HPDE6-E6E7 (cell line): ENCODE results near the gene RANBP17.
"Not testable (repeated sequence)": the region's sequence is repeated elsewhere in the genome, so short reads cannot be mapped to it uniquely, and the experiment has no call there.

Experiments
- DNase-seq: peaks from one replicate; pipeline ENCODE4 v3.0.0; 2011; ENCODE audit warnings: missing footprints; ENCODE audit errors: extremely low spot score

Gene RANBP17

GRCh38 chr5:171297941-171298340 lies 436.1 kb downstream of the RANBP17 start:
- DNase-seq: not testable (repeated sequence)

- no peak for DNase-seq
Observed at GRCh38 chr5:171299228-171299627, 437.4 kb downstream of the RANBP17 start.

- DNase-seq: no peak
Observed at GRCh38 chr5:171299851-171300250, 438.0 kb downstream of the RANBP17 start.

- no peak for DNase-seq
Observed at GRCh38 chr5:171300358-171300757, 438.5 kb downstream of the RANBP17 start.

GRCh38 chr5:171306166-171306565 lies 444.3 kb downstream of the RANBP17 start:
- DNase-seq: no peak

- no peak for DNase-seq
Observed at GRCh38 chr5:171306781-171307591, 445.2 kb downstream of the RANBP17 start.

- no peak for DNase-seq
Observed at GRCh38 chr5:171307789-171308452, 446.1 kb downstream of the RANBP17 start.

- no peak for DNase-seq
Observed at GRCh38 chr5:171308453-171309275, 446.8 kb downstream of the RANBP17 start, which contains the start of gene TLX3. Gene TLX3 (plus strand): TSS chr5:171309248. CDS start chr5:171309366, 118 bp downstream.

- DNase-seq: no peak
Observed at GRCh38 chr5:171309276-171310211, 447.7 kb downstream of the RANBP17 start.

GRCh38 chr5:171310212-171310818 lies 448.5 kb downstream of the RANBP17 start:
- DNase-seq: no peak

- DNase-seq: no peak
Observed at GRCh38 chr5:171310819-171311321, 449.1 kb downstream of the RANBP17 start.

- DNase-seq: no peak
Observed at GRCh38 chr5:171311322-171312077, 449.7 kb downstream of the RANBP17 start.

- DNase-seq: no peak
Observed at GRCh38 chr5:171312129-171312974, 450.5 kb downstream of the RANBP17 start.

- DNase-seq: no peak
Observed at GRCh38 chr5:171313481-171314206, 451.8 kb downstream of the RANBP17 start.

GRCh38 chr5:171314728-171315385 lies 453.0 kb downstream of the RANBP17 start:
- DNase-seq: no peak

- no peak for DNase-seq
Observed at GRCh38 chr5:171315386-171315891, 453.6 kb downstream of the RANBP17 start.

- DNase-seq: no peak
Observed at GRCh38 chr5:171315925-171316257, 454.1 kb downstream of the RANBP17 start.
